ENCODE results near the gene SLC12A1. TPM values are rescaled to one million over a fixed set of nuclear protein-coding genes. Genes with fewer than 3 reads are reported as not detected.

The SLC12A1 gene
- total and polyA plus RNA-seq, 4 experiments from 2014 or later, result not detected

DNA sequence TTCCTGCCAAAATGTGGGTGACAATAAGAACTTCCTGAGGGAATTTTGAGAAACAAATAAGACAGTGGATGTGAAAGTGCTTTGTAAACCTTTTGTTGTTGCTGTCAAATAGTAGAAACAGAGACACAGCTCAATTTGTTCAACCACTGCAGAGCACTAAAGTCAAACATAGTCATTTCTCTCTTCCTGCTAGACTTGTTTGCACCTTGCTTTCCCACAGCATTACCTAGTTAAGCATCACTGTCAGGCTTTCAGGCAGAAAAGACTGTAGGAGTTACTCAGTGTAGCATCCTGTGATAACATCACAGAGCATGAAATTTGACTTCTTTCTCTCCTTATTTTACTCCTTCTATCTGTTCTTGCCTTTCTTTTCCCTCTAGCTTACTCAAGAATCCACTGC is 27.1 kb downstream of the SLC12A1 start:
- Histone ChIP-seq H3K27ac (ENCODE audit: low read depth, low read length) (no peak overlapping the region), H3K27me3 (ENCODE audit: insufficient read depth, low read length) (no peaks in the 10 kb centered on the region), H3K4me3 (ENCODE audit: low read length in 2 of 2) (no peak overlapping the region), H3K9me3 (ENCODE audit: control insufficient read depth in 1 of 2, low read length in 2 of 2) (no peaks in the 10 kb centered on the region), H3K36me3 (ENCODE audit: insufficient read depth, low read length) (no peaks in the 10 kb centered on the region), H3K4me1 (ENCODE audit: insufficient read depth, low read length) (no peaks in the 10 kb centered on the region)
- Mint-ChIP-seq H3K36me3 (no peaks in the 10 kb centered on the region), H3K4me3 (no peak overlapping the region), H3K27me3 (peaks cover 1 to 4% of the 10 kb centered on the region in 2 donors), H3K4me1 (no peaks in the 10 kb centered on the region), H3K27ac (no peak overlapping the region), H3K9me3 (peaks cover 0 to under 1% (median 0%) of the 10 kb centered on the region in 8 donors)
- intact Hi-C loops (cut with micrococcal nuclease), result no loop called here
- DNase-seq, result no peak
- ChIA-PET POLR2A (ENCODE audit: partially characterized antibody) (no interaction called here), CTCF (ENCODE audit: partially characterized antibody) (no interaction called here)

- H3K36me3 ChIP-seq (ENCODE audit: insufficient read depth, low read length), result no peaks in the 10 kb centered on the region
- Mint-ChIP-seq H3K27me3 (peaks cover 0 to 1% of the 10 kb centered on the region in 2 donors), H3K9me3 (no peaks in the 10 kb centered on the region), H3K4me3 (no peak overlapping the region), H3K27ac (no peak overlapping the region), H3K4me1 (no peaks in the 10 kb centered on the region), H3K36me3 (no peaks in the 10 kb centered on the region)
- DNase-seq, result no peak
- CTCF ChIA-PET (ENCODE audit: partially characterized antibody), result no interaction called here
- H3K4me1 ChIP-seq (ENCODE audit: insufficient read depth, low read length), result no peaks in the 10 kb centered on the region
- no peak overlapping the region for H3K4me3 ChIP-seq (ENCODE audit: low read length in 2 of 2)
- POLR2A ChIA-PET (ENCODE audit: partially characterized antibody), result no interaction called here
- no peaks in the 10 kb centered on the region for H3K9me3 ChIP-seq (ENCODE audit: control insufficient read depth in 1 of 2, low read length in 2 of 2)
- no peaks in the 10 kb centered on the region for H3K27me3 ChIP-seq (ENCODE audit: insufficient read depth, low read length)
- intact Hi-C loops (cut with micrococcal nuclease), result no loop called here
- no peak overlapping the region for H3K27ac ChIP-seq (ENCODE audit: low read depth, low read length)
These were observed 33.2 kb downstream of the SLC12A1 start for GRCh38 chr15:48239334-48239733.

- H3K9me3 Mint-ChIP-seq, result peaks cover 0 to 1% (median 0%) of the 10 kb centered on the region in 8 donors
- no peaks in the 10 kb centered on the region for H3K36me3 Mint-ChIP-seq
- H3K27me3 Mint-ChIP-seq, result peaks cover 0 to 3% of the 10 kb centered on the region in 2 donors
- ChIA-PET CTCF (ENCODE audit: partially characterized antibody) (no interaction called here), POLR2A (ENCODE audit: partially characterized antibody) (no interaction called here)
- no peak overlapping the region for H3K4me3 ChIP-seq (ENCODE audit: low read length in 2 of 2)
- no peaks in the 10 kb centered on the region for H3K36me3 ChIP-seq (ENCODE audit: insufficient read depth, low read length)
- no peak overlapping the region for H3K4me3 Mint-ChIP-seq
- H3K27me3 ChIP-seq (ENCODE audit: insufficient read depth, low read length), result no peaks in the 10 kb centered on the region
- H3K9me3 ChIP-seq (ENCODE audit: control insufficient read depth in 1 of 2, low read length in 2 of 2), result no peaks in the 10 kb centered on the region
- intact Hi-C loops (cut with micrococcal nuclease), result no loop called here
- no peak overlapping the region for H3K27ac ChIP-seq (ENCODE audit: low read depth, low read length)
- DNase-seq, result no peak
- no peaks in the 10 kb centered on the region for H3K4me1 ChIP-seq (ENCODE audit: insufficient read depth, low read length)
- no peak overlapping the region for H3K27ac Mint-ChIP-seq
- H3K4me1 Mint-ChIP-seq, result no peaks in the 10 kb centered on the region
These were observed 35.9 kb downstream of the SLC12A1 start for GRCh38 chr15:48242015-48242414.

DNA sequence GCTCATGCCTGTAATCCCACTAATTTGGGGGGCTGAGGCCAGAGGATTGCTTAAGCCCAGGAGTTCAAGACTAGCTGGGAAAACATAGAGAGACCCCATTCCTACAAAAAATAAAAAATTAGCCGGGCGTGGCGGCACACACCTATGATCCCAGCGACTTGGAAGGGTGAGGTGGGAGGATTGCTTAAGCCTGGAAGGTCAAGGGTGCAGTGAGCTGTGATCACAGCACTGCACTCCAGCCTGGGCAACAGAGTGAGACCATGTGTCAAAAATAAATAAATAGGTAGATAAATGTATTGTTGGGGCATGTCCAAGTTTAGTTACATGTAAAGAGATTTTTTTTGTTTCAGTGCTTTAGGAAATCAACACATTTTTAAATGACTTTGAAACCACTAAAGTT is 36.4 kb downstream of the SLC12A1 start:
- intact Hi-C loops (cut with micrococcal nuclease), result no loop called here
- Histone ChIP-seq H3K27me3 (ENCODE audit: insufficient read depth, low read length) (no peaks in the 10 kb centered on the region), H3K9me3 (ENCODE audit: control insufficient read depth in 1 of 2, low read length in 2 of 2) (no peaks in the 10 kb centered on the region), H3K4me1 (ENCODE audit: insufficient read depth, low read length) (no peaks in the 10 kb centered on the region), H3K36me3 (ENCODE audit: insufficient read depth, low read length) (no peaks in the 10 kb centered on the region), H3K4me3 (ENCODE audit: low read length in 2 of 2) (no peak overlapping the region), H3K27ac (ENCODE audit: low read depth, low read length) (no peak overlapping the region)
- CTCF ChIA-PET (ENCODE audit: partially characterized antibody), result no interaction called here
- no peak for DNase-seq
- Mint-ChIP-seq H3K4me3 (no peak overlapping the region), H3K27ac (no peak overlapping the region), H3K9me3 (peaks cover 0 to 1% (median 0%) of the 10 kb centered on the region in 8 donors), H3K4me1 (no peaks in the 10 kb centered on the region), H3K36me3 (no peaks in the 10 kb centered on the region), H3K27me3 (peaks cover 0 to 5% of the 10 kb centered on the region in 2 donors)
- POLR2A ChIA-PET (ENCODE audit: partially characterized antibody), result no interaction called here

GRCh38 chr15:48244921-48245320 is 38.8 kb downstream of the SLC12A1 start:
- intact Hi-C loops (cut with micrococcal nuclease), result no loop called here
- Mint-ChIP-seq H3K36me3 (no peaks in the 10 kb centered on the region), H3K4me3 (no peak overlapping the region), H3K27me3 (peaks cover 0 to 5% of the 10 kb centered on the region in 2 donors), H3K4me1 (no peaks in the 10 kb centered on the region), H3K9me3 (peaks cover 0 to 4% (median 0%) of the 10 kb centered on the region in 8 donors), H3K27ac (no peak overlapping the region)
- no peak overlapping the region for H3K4me3 ChIP-seq (ENCODE audit: low read length in 2 of 2)
- no peak overlapping the region for H3K27ac ChIP-seq (ENCODE audit: low read depth, low read length)
- CTCF ChIA-PET (ENCODE audit: partially characterized antibody), result no interaction called here
- H3K27me3 ChIP-seq (ENCODE audit: insufficient read depth, low read length), result no peaks in the 10 kb centered on the region
- H3K36me3 ChIP-seq (ENCODE audit: insufficient read depth, low read length), result no peaks in the 10 kb centered on the region
- no peak for DNase-seq
- POLR2A ChIA-PET (ENCODE audit: partially characterized antibody), result no interaction called here
- H3K9me3 ChIP-seq (ENCODE audit: control insufficient read depth in 1 of 2, low read length in 2 of 2), result no peaks in the 10 kb centered on the region
- no peaks in the 10 kb centered on the region for H3K4me1 ChIP-seq (ENCODE audit: insufficient read depth, low read length)

GRCh38 chr15:48248414-48248813 is 42.3 kb downstream of the SLC12A1 start:
- Mint-ChIP-seq H3K9me3 (peaks cover 0 to 4% (median 0%) of the 10 kb centered on the region in 8 donors), H3K4me1 (no peaks in the 10 kb centered on the region), H3K36me3 (no peaks in the 10 kb centered on the region), H3K27me3 (peaks cover 0 to 11% of the 10 kb centered on the region in 2 donors), H3K27ac (no peak overlapping the region), H3K4me3 (no peak overlapping the region)
- H3K4me3 ChIP-seq (ENCODE audit: low read length in 2 of 2), result no peak overlapping the region
- intact Hi-C loops (cut with micrococcal nuclease), result no loop called here
- H3K4me1 ChIP-seq (ENCODE audit: insufficient read depth, low read length), result no peaks in the 10 kb centered on the region
- H3K9me3 ChIP-seq (ENCODE audit: control insufficient read depth in 1 of 2, low read length in 2 of 2), result no peaks in the 10 kb centered on the region
- H3K27ac ChIP-seq (ENCODE audit: low read depth, low read length), result no peak overlapping the region
- H3K27me3 ChIP-seq (ENCODE audit: insufficient read depth, low read length), result no peaks in the 10 kb centered on the region
- CTCF ChIA-PET (ENCODE audit: partially characterized antibody), result no interaction called here
- POLR2A ChIA-PET (ENCODE audit: partially characterized antibody), result no interaction called here
- no peaks in the 10 kb centered on the region for H3K36me3 ChIP-seq (ENCODE audit: insufficient read depth, low read length)
- no peak for DNase-seq

- Mint-ChIP-seq H3K4me1 (no peaks in the 10 kb centered on the region), H3K27me3 (peaks cover 1 to 11% of the 10 kb centered on the region in 2 donors), H3K4me3 (no peak overlapping the region), H3K36me3 (no peaks in the 10 kb centered on the region), H3K27ac (no peak overlapping the region), H3K9me3 (peaks cover 0 to 4% (median 0%) of the 10 kb centered on the region in 8 donors)
- no peaks in the 10 kb centered on the region for H3K9me3 ChIP-seq (ENCODE audit: control insufficient read depth in 1 of 2, low read length in 2 of 2)
- intact Hi-C loops (cut with micrococcal nuclease), result loop anchor here (10.0 kb wide), 1 partner anchor 56 kb away; the partner anchor contains the start of gene CTXN2
- no peaks in the 10 kb centered on the region for H3K27me3 ChIP-seq (ENCODE audit: insufficient read depth, low read length)
- H3K27ac ChIP-seq (ENCODE audit: low read depth, low read length), result no peak overlapping the region
- H3K4me3 ChIP-seq (ENCODE audit: low read length in 2 of 2), result no peak overlapping the region
- DNase-seq, result peak in 2 of 5 donors; percentile 0 to 5
- no peaks in the 10 kb centered on the region for H3K4me1 ChIP-seq (ENCODE audit: insufficient read depth, low read length)
- ChIA-PET CTCF (ENCODE audit: partially characterized antibody) (no interaction called here), POLR2A (ENCODE audit: partially characterized antibody) (no interaction called here)
- H3K36me3 ChIP-seq (ENCODE audit: insufficient read depth, low read length), result no peaks in the 10 kb centered on the region
These were observed 44.6 kb downstream of the SLC12A1 start for GRCh38 chr15:48250640-48251076.

DNA sequence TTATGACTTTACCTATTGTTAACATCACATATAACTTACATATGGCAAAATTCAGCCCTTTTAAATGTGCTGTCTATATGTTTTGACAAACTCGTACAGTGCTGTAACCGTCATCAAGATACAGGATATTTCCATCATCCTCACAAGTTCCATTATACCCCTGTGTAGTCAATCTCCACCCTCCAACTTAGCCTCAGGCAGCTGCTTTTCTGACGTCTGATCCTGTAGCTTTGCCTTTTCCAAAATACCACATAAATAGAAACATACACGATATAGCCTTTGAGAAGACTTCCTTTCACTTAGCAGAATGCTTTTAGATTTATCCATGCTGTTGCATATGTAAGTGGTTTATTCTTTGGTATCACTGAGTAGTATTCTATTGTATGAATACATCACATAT is 47.1 kb downstream of the SLC12A1 start:
- Histone ChIP-seq H3K9me3 (ENCODE audit: control insufficient read depth in 1 of 2, low read length in 2 of 2) (no peaks in the 10 kb centered on the region), H3K4me1 (ENCODE audit: insufficient read depth, low read length) (no peaks in the 10 kb centered on the region), H3K27me3 (ENCODE audit: insufficient read depth, low read length) (no peaks in the 10 kb centered on the region), H3K27ac (ENCODE audit: low read depth, low read length) (no peak overlapping the region), H3K36me3 (ENCODE audit: insufficient read depth, low read length) (no peaks in the 10 kb centered on the region), H3K4me3 (ENCODE audit: low read length in 2 of 2) (no peak overlapping the region)
- Mint-ChIP-seq H3K9me3 (peaks cover 0 to 3% (median 0%) of the 10 kb centered on the region in 8 donors), H3K4me1 (no peaks in the 10 kb centered on the region), H3K27ac (no peak overlapping the region), H3K27me3 (peaks cover 1 to 9% of the 10 kb centered on the region in 2 donors), H3K36me3 (no peaks in the 10 kb centered on the region), H3K4me3 (no peak overlapping the region)
- DNase-seq, result no peak
- CTCF ChIA-PET (ENCODE audit: partially characterized antibody), result no interaction called here
- intact Hi-C loops (cut with micrococcal nuclease), result loop anchor here (10.0 kb wide), 1 partner anchor 58 kb away; the partner anchor contains the start of gene CTXN2
- POLR2A ChIA-PET (ENCODE audit: partially characterized antibody), result no interaction called here
